CD14-positive monocyte (primary cell): ENCODE results near the gene AK9. TPM values are rescaled to one million over a fixed set of nuclear protein-coding genes. Genes with fewer than 3 reads are reported as not detected.
"Not testable (repeated sequence)": the region's sequence is repeated elsewhere in the genome, so short reads cannot be mapped to it uniquely, and the experiment has no call there.

Experiments
- DNase-seq, 3 donors: peaks; one replicate each; pipeline ENCODE4 v3.0.0-alpha.2; 2011 to 2022
- H2AFZ ChIP-seq: 2 replicates; pipeline ENCODE4 v1.6.0; 2012; ENCODE audit warnings: mild to moderate bottlenecking, low read depth, low read length, inconsistent platforms; ENCODE audit not compliant: insufficient read depth, poor library complexity, severe bottlenecking
- H3K27ac ChIP-seq, 2 donors: 1 replicate in 1 of 2; 2 replicates in 1 of 2; pipeline ENCODE4 v1.5.1; 2012 to 2013; ENCODE audit warnings: low read length in 2 of 2, control low read depth in 1 of 2, inconsistent platforms in 1 of 2, low read depth in 1 of 2, mild to moderate bottlenecking in 1 of 2
- H3K27me3 ChIP-seq, 2 donors: one replicate each; pipeline versions ENCODE4 v1.6.0 to v1.6.1; 2011 to 2013; ENCODE audit warnings: low read length in 2 of 2; ENCODE audit not compliant: control insufficient read depth in 2 of 2, insufficient read depth in 2 of 2
- H3K36me3 ChIP-seq, 2 donors: replicated peaks in 1 of 2; 1 replicate in 1 of 2; 2 replicates in 1 of 2; pipeline versions ENCODE4 v1.5.1 to v1.6.1; 2012 to 2013; ENCODE audit warnings: low read length in 2 of 2, control low read depth in 1 of 2, inconsistent platforms in 1 of 2, mild to moderate bottlenecking in 1 of 2; ENCODE audit not compliant: insufficient read depth in 2 of 2, control insufficient read depth in 1 of 2
- H3K4me1 ChIP-seq, 2 donors: 1 replicate in 1 of 2; 2 replicates in 1 of 2; pipeline versions ENCODE4 v1.5.1 to v1.6.1; 2012 to 2013; ENCODE audit warnings: low read length in 2 of 2, control low read depth in 1 of 2, inconsistent platforms in 1 of 2, mild to moderate bottlenecking in 1 of 2, moderate library complexity in 1 of 2; ENCODE audit not compliant: insufficient read depth in 2 of 2, control insufficient read depth in 1 of 2
- H3K4me2 ChIP-seq: replicated peaks from 2 replicates; pipeline ENCODE3; 2012; ENCODE audit warnings: low read length, moderate library complexity, mild to moderate bottlenecking; ENCODE audit not compliant: poor library complexity, severe bottlenecking; ENCODE audit errors: extremely low read depth
- H3K4me3 ChIP-seq, 3 experiments: fragments of 200-600 bp in 1 of 3; sonication (generic) in 1 of 3; replicated peaks in 1 of 3; 1 replicate in 2 of 3; 2 replicates in 1 of 3; pipeline ENCODE4 v1.5.1; 2011 to 2013; ENCODE audit warnings: low read length in 3 of 3, mild to moderate bottlenecking in 3 of 3, control low read depth in 2 of 3, low read depth in 2 of 3, inconsistent platforms in 1 of 3, moderate library complexity in 1 of 3
- H3K79me2 ChIP-seq: 2 replicates; pipeline ENCODE4 v1.6.0; 2012; ENCODE audit warnings: mild to moderate bottlenecking, control low read depth, inconsistent platforms, low read length, moderate library complexity; ENCODE audit not compliant: insufficient read depth
- H3K9ac ChIP-seq: 2 replicates; pipeline ENCODE4 v1.6.0; 2017; ENCODE audit warnings: low read length, mild to moderate bottlenecking; ENCODE audit not compliant: insufficient read depth, poor library complexity, severe bottlenecking
- H3K9me3 ChIP-seq, 2 donors: replicated peaks in 1 of 2; 1 replicate in 1 of 2; 2 replicates in 1 of 2; pipeline versions ENCODE4 v1.5.1 to v1.6.1; 2012 to 2013; ENCODE audit warnings: low read length in 2 of 2, control low read depth in 1 of 2; ENCODE audit not compliant: control insufficient read depth in 1 of 2, insufficient read depth in 1 of 2
- H4K20me1 ChIP-seq: 2 replicates; pipeline ENCODE4 v1.6.0; 2012; ENCODE audit warnings: mild to moderate bottlenecking, low read length, control low read depth, moderate library complexity; ENCODE audit not compliant: insufficient read depth
- H3K27ac Mint-ChIP-seq, 7 donors: one replicate each; pipeline ENCODE4 v1.8.0; 2020; ENCODE audit warnings: mild to moderate bottlenecking in 7 of 7, mixed read lengths in 7 of 7, moderate library complexity in 6 of 7, inconsistent platforms in 2 of 7
- H3K27me3 Mint-ChIP-seq, 3 donors: one replicate each; pipeline ENCODE4 v1.8.0; 2021 to 2022; ENCODE audit warnings: low read depth in 3 of 3, mild to moderate bottlenecking in 3 of 3, mixed read lengths in 3 of 3, moderate library complexity in 3 of 3, inconsistent platforms in 1 of 3
- H3K36me3 Mint-ChIP-seq, 2 donors: one replicate each; pipeline ENCODE4 v1.8.0; 2020; ENCODE audit warnings: mixed read lengths in 2 of 2, inconsistent platforms in 1 of 2, mild to moderate bottlenecking in 1 of 2
- H3K4me1 Mint-ChIP-seq: one replicate; pipeline ENCODE4 v1.8.0; 2020; ENCODE audit warnings: mild to moderate bottlenecking, mixed read lengths
- H3K4me3 Mint-ChIP-seq, 2 donors: one replicate each; pipeline ENCODE4 v1.8.0; 2020; ENCODE audit warnings: mild to moderate bottlenecking in 2 of 2, mixed read lengths in 2 of 2, moderate library complexity in 1 of 2
- H3K9me3 Mint-ChIP-seq, 7 donors: one replicate each; pipeline ENCODE4 v1.8.0; 2020 to 2022; ENCODE audit warnings: mixed read lengths in 7 of 7, mild to moderate bottlenecking in 6 of 7, moderate library complexity in 6 of 7, inconsistent platforms in 2 of 7
- CTCF ChIP-seq: fragments of 200-600 bp; IDR thresholded peaks from one replicate; pipeline ENCODE4 v1.8.0; 2022; ENCODE audit warnings: antibody characterized with exemption, mild to moderate bottlenecking
- WGBS: methylation state at CpG from one replicate; pipeline ENCODE4 v1.1.5; 2013; ENCODE audit warnings: missing lambda C conversion rate; ENCODE audit not compliant: insufficient coverage; 5-methylcytosine and 5-hydroxymethylcytosine counted together
- intact Hi-C, 2 donors: fragments of 100-400 bp; cut with micrococcal nuclease; formaldehyde crosslinking; loops; one replicate each; pipeline versions ENCODE4 v1.15.0 to v1.15.1; 2023
- polyA plus RNA-seq, 3 donors: library from polyadenylated mRNA; depleted of rRNA in 1 of 3; unstranded in 2 of 3; stranded (reverse) in 1 of 3; fragments of 300-500 nt in 2 of 3; fragments of >200 nt in 1 of 3; fragmentation: Illumina TruSeq in 2 of 3; gene quantifications; 1 replicate in 2 of 3; 2 replicates in 1 of 3; pipeline ENCODE4 v1.2.3, GENCODE V29; 2012 to 2021

Gene AK9
- polyA plus RNA-seq, 3 donors: 2.6 to 3.1 (median 2.8) TPM

GRCh38 chr6:109579361-109579760, 111.6 kb downstream of the AK9 start:
- H3K4me3 Mint-ChIP-seq: no peak overlapping the region
- H3K9me3 ChIP-seq: no peaks in the 10 kb centered on the region
- intact Hi-C loops: no loop called here
- H3K36me3 Mint-ChIP-seq: peaks cover 5 to 7% of the 10 kb centered on the region in 2 donors
- peaks cover 0 to 6% (median 0%) of the 10 kb centered on the region in 7 donors for H3K9me3 Mint-ChIP-seq
- no peak overlapping the region for H3K27ac ChIP-seq
- H3K4me2 ChIP-seq: no peak overlapping the region
- H3K4me3 ChIP-seq: no peak overlapping the region
- H3K9ac ChIP-seq: no peak overlapping the region
- DNase-seq: peak in 1 of 3 donors; percentile 4
- WGBS: no CpG with 5 or more reads among the region's 2 CpGs
- H3K4me1 ChIP-seq: no peaks in the 10 kb centered on the region
- no peaks in the 10 kb centered on the region for H3K79me2 ChIP-seq
- H2AFZ ChIP-seq: no peak overlapping the region
- no peaks in the 10 kb centered on the region for H3K36me3 ChIP-seq
- H3K27me3 Mint-ChIP-seq: no peaks in the 10 kb centered on the region
- no peaks in the 10 kb centered on the region for H3K27me3 ChIP-seq
- H4K20me1 ChIP-seq: no peaks in the 10 kb centered on the region
- TF ChIP-seq CTCF: no peak
- H3K4me1 Mint-ChIP-seq: no peaks in the 10 kb centered on the region
- H3K27ac Mint-ChIP-seq: no peak overlapping the region

- H3K9ac ChIP-seq, H3K79me2 ChIP-seq, DNase-seq, H3K4me1 Mint-ChIP-seq, H3K36me3 Mint-ChIP-seq, H3K9me3 ChIP-seq, H3K4me3 ChIP-seq, H3K27ac Mint-ChIP-seq, H3K36me3 ChIP-seq, H3K27ac ChIP-seq, H3K4me3 Mint-ChIP-seq, H3K4me2 ChIP-seq, H3K4me1 ChIP-seq, H3K27me3 ChIP-seq, intact Hi-C loops, H4K20me1 ChIP-seq, H2AFZ ChIP-seq, H3K27me3 Mint-ChIP-seq, H3K9me3 Mint-ChIP-seq: not testable (repeated sequence)
- WGBS: 100% methylated on average over 1 of the region's 2 CpGs
These were observed 121.1 kb downstream of the AK9 start for GRCh38 chr6:109569901-109570300.
